B cell (primary cell): ENCODE results near the gene NAA10. TPM values are rescaled to one million over a fixed set of nuclear protein-coding genes. Genes with fewer than 3 reads are reported as not detected.

Source experiments
- ATAC-seq: fragments of 200-7000 bp; cut with Tn5 transposase; one replicate; pipeline ENCODE4 v1.10.0; 2021; ENCODE audit warnings: low read depth, mild to moderate bottlenecking, moderate number of reproducible peaks, moderate library complexity
- CTCF ChIA-PET: fragments of 350-600 bp; sonication (Branson Sonifier 250); formaldehyde crosslinking; loops from one replicate; lab custom pipeline; 2021; ENCODE audit warnings: antibody characterized with exemption, inconsistent platforms; lab: Charles Lee
- POLR2A ChIA-PET: fragments of 350-600 bp; sonication (Branson Sonifier 250); formaldehyde crosslinking; loops from one replicate; lab custom pipeline; 2021; ENCODE audit warnings: antibody characterized with exemption; lab: Charles Lee
- DNase-seq: peaks from one replicate; pipeline ENCODE4 v3.0.0; 2013
- H2AFZ ChIP-seq: 2 replicates; pipeline ENCODE4 v1.6.1; 2012; ENCODE audit warnings: mild to moderate bottlenecking, low read depth, low read length; ENCODE audit not compliant: insufficient read depth, poor library complexity, severe bottlenecking
- H3K27ac ChIP-seq, 2 donors: 1 replicate in 1 of 2; 2 replicates in 1 of 2; pipeline ENCODE4 v1.5.1; 2012 to 2013; ENCODE audit warnings: low read length in 2 of 2, mild to moderate bottlenecking in 2 of 2, moderate library complexity in 1 of 2
- H3K27me3 ChIP-seq, 4 experiments: fragments of 200-600 bp in 1 of 4; sonication (generic) in 1 of 4; replicated peaks in 1 of 4; 1 replicate in 2 of 4; 2 replicates in 2 of 4; pipeline versions ENCODE4 v1.6.1 to v1.7.0; 2013 to 2016; ENCODE audit warnings: low read length in 3 of 4, mild to moderate bottlenecking in 2 of 4, mixed read lengths in 1 of 4, moderate library complexity in 1 of 4; ENCODE audit not compliant: insufficient read depth in 4 of 4, control insufficient read depth in 3 of 4; ENCODE audit errors: control extremely low read depth in 1 of 4
- H3K36me3 ChIP-seq, 2 experiments: replicated peaks in 1 of 2; 1 replicate in 1 of 2; 2 replicates in 1 of 2; pipeline versions ENCODE4 v1.6.1 to v1.7.1; 2013; ENCODE audit warnings: low read length in 1 of 2; ENCODE audit not compliant: insufficient read depth in 2 of 2, control insufficient read depth in 1 of 2; ENCODE audit errors: control extremely low read depth in 1 of 2, extremely low read depth in 1 of 2
- H3K4me1 ChIP-seq, 2 donors: fragments of 200-600 bp in 1 of 2; sonication (generic) in 1 of 2; 1 replicate in 1 of 2; 2 replicates in 1 of 2; pipeline versions ENCODE4 v1.5.1 to v1.6.1; 2013 to 2017; ENCODE audit warnings: low read length in 2 of 2; ENCODE audit not compliant: control insufficient read depth in 2 of 2, insufficient read depth in 2 of 2
- H3K4me2 ChIP-seq: replicated peaks from 2 replicates; pipeline ENCODE3; 2012; ENCODE audit warnings: mild to moderate bottlenecking, low read depth, low read length; ENCODE audit not compliant: poor library complexity, severe bottlenecking
- H3K4me3 ChIP-seq, 5 experiments: fragments of 200-600 bp in 1 of 5; sonication (generic) in 1 of 5; 1 replicate in 3 of 5; 2 replicates in 2 of 5; pipeline versions ENCODE4 v1.5.1 to v1.7.0; 2011 to 2016; ENCODE audit warnings: low read length in 4 of 5, mild to moderate bottlenecking in 4 of 5, low read depth in 2 of 5, control low read depth in 1 of 5, moderate library complexity in 1 of 5; ENCODE audit not compliant: insufficient read depth in 1 of 5; ENCODE audit errors: control extremely low read depth in 1 of 5, extremely low read depth in 1 of 5
- H3K79me2 ChIP-seq: fragments of 200-600 bp; sonication (generic); one replicate; pipeline ENCODE4 v1.6.0; 2016; ENCODE audit warnings: low read length; ENCODE audit not compliant: control insufficient read depth, insufficient read depth
- H3K9ac ChIP-seq: fragments of 200-600 bp; sonication (generic); 2 replicates; pipeline ENCODE4 v1.6.1; 2017; ENCODE audit warnings: mild to moderate bottlenecking, low read length, moderate library complexity
- H3K9me3 ChIP-seq, 3 donors: one replicate each; pipeline versions ENCODE4 v1.6.1 to v1.7.1; 2013; ENCODE audit warnings: low read length in 2 of 3; ENCODE audit not compliant: control insufficient read depth in 2 of 3, insufficient read depth in 1 of 3; ENCODE audit errors: control extremely low read depth in 1 of 3
- H4K20me1 ChIP-seq: 2 replicates; pipeline ENCODE4 v1.6.0; 2012; ENCODE audit warnings: mild to moderate bottlenecking, low read length; ENCODE audit not compliant: insufficient read depth, control insufficient read depth, poor library complexity, severe bottlenecking
- H3K27ac Mint-ChIP-seq: one replicate; pipeline ENCODE4 v1.8.0; 2021; ENCODE audit warnings: mixed read lengths
- H3K27me3 Mint-ChIP-seq: one replicate; pipeline ENCODE4 v1.8.0; 2021; ENCODE audit warnings: mixed read lengths
- H3K4me1 Mint-ChIP-seq: one replicate; pipeline ENCODE4 v1.8.0; 2021; ENCODE audit warnings: mixed read lengths
- H3K4me3 Mint-ChIP-seq: one replicate; pipeline ENCODE4 v1.8.0; 2021; ENCODE audit warnings: mixed read lengths
- H3K9me3 Mint-ChIP-seq: one replicate; pipeline ENCODE4 v1.8.0; 2022; ENCODE audit warnings: mixed read lengths; ENCODE audit not compliant: insufficient read depth
- EZH2 ChIP-seq: IDR thresholded peaks from 2 replicates; pipeline ENCODE4 v1.6.1; 2012; ENCODE audit warnings: borderline replicate concordance, low read depth, mild to moderate bottlenecking, moderate library complexity, low read length; ENCODE audit not compliant: insufficient read depth, poor library complexity, severe bottlenecking
- WGBS: methylation state at CpG from one replicate; pipeline ENCODE4 v1.1.5; 2013; ENCODE audit warnings: missing lambda C conversion rate; ENCODE audit not compliant: insufficient coverage; 5-methylcytosine and 5-hydroxymethylcytosine counted together
- intact Hi-C: fragments of 100-400 bp; cut with micrococcal nuclease; formaldehyde crosslinking; loops from one replicate; pipeline ENCODE4 v1.10.0; 2022
- polyA plus RNA-seq: library from polyadenylated mRNA; depleted of rRNA; stranded (reverse); fragments of >200 nt; gene quantifications from 2 replicates; pipeline ENCODE4 v1.2.3, GENCODE V29; 2012
- total RNA-seq, 2 donors: library from RNA; stranded (reverse); fragments of 120-200 nt in 1 of 2; gene quantifications; 1 replicate in 1 of 2; 2 replicates in 1 of 2; pipeline versions ENCODE4 v1.2.3 to v1.2.4, GENCODE V29; 2013 to 2022
- TF ChIP-seq, protein P1 (sequence below): fragments of 200-600 bp; IDR thresholded peaks from one replicate; pipeline ENCODE4 v1.8.0; 2022; ENCODE audit warnings: antibody characterized with exemption, mild to moderate bottlenecking

The NAA10 gene
- total and polyA plus RNA-seq, 2 donors (not counting 1 experiment from before 2014, with no cell fraction given) = 78.3 to 102 TPM

DNA sequence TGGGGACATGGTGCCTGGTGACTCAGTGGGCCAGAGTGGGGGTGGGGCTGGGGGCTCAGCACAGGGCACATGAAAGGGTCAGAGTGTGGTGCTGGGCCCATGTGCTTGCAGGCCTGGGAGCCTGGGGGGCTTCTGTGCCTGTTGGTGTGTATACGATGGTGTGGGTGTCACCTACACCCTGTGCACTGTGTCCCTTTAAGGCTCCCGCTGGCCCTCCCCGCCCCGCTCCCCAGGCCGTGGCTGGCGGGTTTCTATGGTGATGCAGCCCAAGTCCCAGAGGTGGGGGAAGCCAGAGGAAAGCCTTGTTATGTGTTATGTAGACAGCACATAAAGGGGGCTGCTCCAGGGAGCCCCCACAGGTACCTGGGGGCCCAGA, 54.4 kb downstream of the NAA10 start:
- Mint-ChIP-seq H3K27ac (no peak overlapping the region), H3K9me3 (no peaks in the 10 kb centered on the region), H3K27me3 (peaks cover 23% of the 10 kb centered on the region), H3K4me1 (peaks cover 20% of the 10 kb centered on the region), H3K4me3 (no peak overlapping the region)
- intact Hi-C loops = no loop called here
- H2AFZ ChIP-seq = no peak overlapping the region
- CTCF ChIA-PET = no interaction called here
- peaks cover 18 to 20% of the 10 kb centered on the region in 2 donors for H3K4me1 ChIP-seq
- TF ChIP-seq, protein P1, sequence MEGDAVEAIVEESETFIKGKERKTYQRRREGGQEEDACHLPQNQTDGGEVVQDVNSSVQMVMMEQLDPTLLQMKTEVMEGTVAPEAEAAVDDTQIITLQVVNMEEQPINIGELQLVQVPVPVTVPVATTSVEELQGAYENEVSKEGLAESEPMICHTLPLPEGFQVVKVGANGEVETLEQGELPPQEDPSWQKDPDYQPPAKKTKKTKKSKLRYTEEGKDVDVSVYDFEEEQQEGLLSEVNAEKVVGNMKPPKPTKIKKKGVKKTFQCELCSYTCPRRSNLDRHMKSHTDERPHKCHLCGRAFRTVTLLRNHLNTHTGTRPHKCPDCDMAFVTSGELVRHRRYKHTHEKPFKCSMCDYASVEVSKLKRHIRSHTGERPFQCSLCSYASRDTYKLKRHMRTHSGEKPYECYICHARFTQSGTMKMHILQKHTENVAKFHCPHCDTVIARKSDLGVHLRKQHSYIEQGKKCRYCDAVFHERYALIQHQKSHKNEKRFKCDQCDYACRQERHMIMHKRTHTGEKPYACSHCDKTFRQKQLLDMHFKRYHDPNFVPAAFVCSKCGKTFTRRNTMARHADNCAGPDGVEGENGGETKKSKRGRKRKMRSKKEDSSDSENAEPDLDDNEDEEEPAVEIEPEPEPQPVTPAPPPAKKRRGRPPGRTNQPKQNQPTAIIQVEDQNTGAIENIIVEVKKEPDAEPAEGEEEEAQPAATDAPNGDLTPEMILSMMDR = no peak
- TF ChIP-seq EZH2 = no peak
- H3K27me3 ChIP-seq = peaks cover 0 to 62% (median 16%) of the 10 kb centered on the region in 4 experiments
- ATAC-seq (no peak), DNase-seq (no peak)
- no peak overlapping the region for H3K4me3 ChIP-seq
- no peak overlapping the region for H3K27ac ChIP-seq
- no peak overlapping the region for H3K9ac ChIP-seq
- H3K9me3 ChIP-seq = peaks cover 0 to 6% (median 0%) of the 10 kb centered on the region in 3 donors
- 0% methylated on average over 1 of the region's 6 CpGs for WGBS
- H3K4me2 ChIP-seq = no peak overlapping the region
- POLR2A ChIA-PET = no interaction called here
- no peaks in the 10 kb centered on the region for H4K20me1 ChIP-seq
- H3K79me2 ChIP-seq = no peaks in the 10 kb centered on the region
- no peaks in the 10 kb centered on the region for H3K36me3 ChIP-seq

DNA sequence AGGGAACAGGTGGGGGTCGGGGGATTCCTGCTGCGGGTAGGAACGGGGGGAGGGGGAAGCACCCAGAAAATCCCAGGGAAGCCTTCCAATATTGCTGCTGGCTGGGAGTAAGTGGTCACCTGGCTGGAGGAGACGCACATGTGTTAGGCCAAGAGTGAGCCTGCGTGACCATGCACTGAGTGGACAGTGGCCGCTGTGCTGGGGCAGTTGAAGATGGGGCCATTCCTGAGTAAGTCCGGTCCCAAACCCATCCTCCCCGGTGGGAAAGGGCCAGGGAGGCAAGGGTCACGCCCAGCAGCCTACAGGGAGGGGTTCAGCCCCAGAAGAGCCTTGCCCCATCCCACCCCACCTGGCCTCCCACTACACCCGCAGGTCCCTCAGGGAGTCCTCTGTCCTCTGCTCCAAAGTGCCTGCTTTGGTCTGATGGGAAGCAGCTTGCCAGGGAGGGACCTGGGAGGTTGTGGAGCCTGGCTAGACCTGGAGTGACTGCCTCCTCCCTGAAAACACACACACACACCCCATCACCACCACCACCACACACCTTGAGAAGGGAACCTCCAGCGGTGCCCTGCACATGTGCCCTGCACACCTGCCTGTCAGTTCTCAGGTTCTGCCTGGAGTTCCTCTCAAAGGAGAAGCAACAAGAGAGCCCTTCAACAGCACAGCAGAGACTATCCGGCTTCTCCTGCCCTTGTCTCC, 54.9 kb downstream of the NAA10 start:
- H3K27me3 ChIP-seq = peaks cover 0 to 61% (median 13%) of the 10 kb centered on the region in 4 experiments
- WGBS = 83% methylated on average over 5 of the region's 12 CpGs
- H3K9ac ChIP-seq = no peak overlapping the region
- Mint-ChIP-seq H3K27me3 (peaks cover 24% of the 10 kb centered on the region), H3K9me3 (no peaks in the 10 kb centered on the region), H3K4me3 (no peak overlapping the region), H3K27ac (no peak overlapping the region), H3K4me1 (peaks cover 19% of the 10 kb centered on the region)
- H3K4me3 ChIP-seq = no peak overlapping the region
- H3K9me3 ChIP-seq = peaks cover 0 to 3% (median 0%) of the 10 kb centered on the region in 3 donors
- H4K20me1 ChIP-seq = no peaks in the 10 kb centered on the region
- H3K4me2 ChIP-seq = no peak overlapping the region
- peaks cover 12 to 15% of the 10 kb centered on the region in 2 donors for H3K4me1 ChIP-seq
- ATAC-seq = no peak
- intact Hi-C loops = no loop called here
- no peak overlapping the region for H3K27ac ChIP-seq
- H3K36me3 ChIP-seq = no peaks in the 10 kb centered on the region
- no peak for DNase-seq
- TF ChIP-seq EZH2 = no peak
- TF ChIP-seq, protein P1 = no peak
- no peaks in the 10 kb centered on the region for H3K79me2 ChIP-seq
- CTCF ChIA-PET = no interaction called here
- no peak overlapping the region for H2AFZ ChIP-seq
- POLR2A ChIA-PET = no interaction called here
